GM21737 (cell line): Measurements from ENCODE around the gene NDUFB8.
A peak's percentile ranks its signal among the peaks of the same experiment; 100 is the strongest.

Experiments used
- ATAC-seq: cut with Tn5 transposase; IDR thresholded peaks from one replicate; pipeline ENCODE4 v1.9.1; 2021; ENCODE audit warnings: mild to moderate bottlenecking, moderate library complexity; ENCODE audit not compliant: unreplicated experiment

Gene NDUFB8

GRCh38 chr10:100508266-100508665 is 21.4 kb downstream of the NDUFB8 start:
- ATAC-seq = no peak

- ATAC-seq = no peak
These were observed 22.3 kb downstream of the NDUFB8 start for GRCh38 chr10:100507357-100507732.

GRCh38 chr10:100506596-100507356 is 22.9 kb downstream of the NDUFB8 start:
- ATAC-seq = no peak

- no peak for ATAC-seq
These were observed 24.5 kb downstream of the NDUFB8 start for GRCh38 chr10:100505164-100505563.

- no peak for ATAC-seq
These were observed 25.6 kb downstream of the NDUFB8 start for GRCh38 chr10:100504096-100504495.

- no peak for ATAC-seq
These were observed 26.7 kb downstream of the NDUFB8 start for GRCh38 chr10:100502926-100503494.

- no peak for ATAC-seq
These were observed 28.2 kb downstream of the NDUFB8 start for GRCh38 chr10:100501423-100501822.

GRCh38 chr10:100498059-100498458 is 31.6 kb downstream of the NDUFB8 start:
- ATAC-seq = no peak

GRCh38 chr10:100496567-100496966 is 33.1 kb downstream of the NDUFB8 start:
- no peak for ATAC-seq

- ATAC-seq = no peak
These were observed 39.1 kb downstream of the NDUFB8 start for GRCh38 chr10:100490531-100490930.

GRCh38 chr10:100489396-100489795 is 40.3 kb downstream of the NDUFB8 start:
- ATAC-seq = no peak

- no peak for ATAC-seq
These were observed 42.1 kb downstream of the NDUFB8 start for GRCh38 chr10:100487529-100487928.

GRCh38 chr10:100485801-100486495 is 43.7 kb downstream of the NDUFB8 start:
- no peak for ATAC-seq

GRCh38 chr10:100485366-100485765 is 44.3 kb downstream of the NDUFB8 start:
- ATAC-seq = no peak

- no peak for ATAC-seq
These were observed 45.6 kb downstream of the NDUFB8 start for GRCh38 chr10:100483876-100484666.

- ATAC-seq = no peak
These were observed 46.9 kb downstream of the NDUFB8 start for GRCh38 chr10:100482834-100483185.

GRCh38 chr10:100482181-100482833 is 47.4 kb downstream of the NDUFB8 start:
- ATAC-seq = no peak

GRCh38 chr10:100481462-100482081 is 48.1 kb downstream of the NDUFB8 start:
- peak; percentile 90 for ATAC-seq

GRCh38 chr10:100480002-100480401 is 49.7 kb downstream of the NDUFB8 start:
- no peak for ATAC-seq

- no peak for ATAC-seq
These were observed 50.6 kb downstream of the NDUFB8 start for GRCh38 chr10:100479037-100479436.
